GM21381 (cell line): Measurements from ENCODE around the gene FRY.

ENCODE experiments used
- ATAC-seq: cut with Tn5 transposase; IDR thresholded peaks from one replicate; pipeline ENCODE4 v1.9.1; 2021; ENCODE audit warnings: mild to moderate bottlenecking, moderate library complexity; ENCODE audit not compliant: unreplicated experiment

The FRY gene

GRCh38 chr13:32252812-32253438 lies 221.4 kb downstream of the FRY start:
- ATAC-seq, result no peak

- ATAC-seq, result no peak
Observed at GRCh38 chr13:32253911-32254399, 222.4 kb downstream of the FRY start.

GRCh38 chr13:32254416-32254815 lies 222.8 kb downstream of the FRY start:
- no peak for ATAC-seq

GRCh38 chr13:32254916-32255723 lies 223.5 kb downstream of the FRY start:
- no peak for ATAC-seq

- ATAC-seq, result no peak
Observed at GRCh38 chr13:32255724-32256109, 224.1 kb downstream of the FRY start.

- no peak for ATAC-seq
Observed at GRCh38 chr13:32256243-32256642, 224.7 kb downstream of the FRY start.

GRCh38 chr13:32257649-32258048 lies 226.1 kb downstream of the FRY start:
- ATAC-seq, result no peak

- no peak for ATAC-seq
Observed at GRCh38 chr13:32259116-32259515, 227.5 kb downstream of the FRY start.

GRCh38 chr13:32261567-32261966 lies 230.0 kb downstream of the FRY start:
- ATAC-seq, result no peak

GRCh38 chr13:32262165-32262564 lies 230.6 kb downstream of the FRY start:
- ATAC-seq, result no peak

- ATAC-seq, result no peak
Observed at GRCh38 chr13:32262619-32263018, 231.0 kb downstream of the FRY start.

GRCh38 chr13:32264407-32264806 lies 232.8 kb downstream of the FRY start:
- no peak for ATAC-seq

GRCh38 chr13:32265726-32266125 lies 234.2 kb downstream of the FRY start:
- ATAC-seq, result no peak

GRCh38 chr13:32266130-32266529 lies 234.6 kb downstream of the FRY start:
- no peak for ATAC-seq

GRCh38 chr13:32267836-32268439 lies 236.4 kb downstream of the FRY start:
- ATAC-seq, result no peak

GRCh38 chr13:32272021-32272683 lies 240.6 kb downstream of the FRY start:
- ATAC-seq, result no peak

GRCh38 chr13:32277839-32278238 lies 246.3 kb downstream of the FRY start:
- no peak for ATAC-seq

- no peak for ATAC-seq
Observed at GRCh38 chr13:32278426-32278825, 246.9 kb downstream of the FRY start.

- ATAC-seq, result no peak
Observed at GRCh38 chr13:32281096-32281495, 249.5 kb downstream of the FRY start.

GRCh38 chr13:32282096-32282711 lies 250.6 kb downstream of the FRY start:
- ATAC-seq, result no peak
